22Rv1 (cell line): Measurements from ENCODE around the gene NARF.
"Not testable (repeated sequence)": the region's sequence is repeated elsewhere in the genome, so short reads cannot be mapped to it uniquely, and the experiment has no call there.

Experiments used
- ZFX ChIP-seq: fragments of 450-650 bp; IDR thresholded peaks from 2 replicates; pipeline ENCODE4 v1.6.1; 2017; ENCODE audit warnings: antibody characterized with exemption, borderline replicate concordance
- TF ChIP-seq, protein P1 (sequence below): fragments of 450-650 bp; IDR thresholded peaks from 2 replicates; pipeline ENCODE4 v1.5.1; 2017; ENCODE audit warnings: mild to moderate bottlenecking

DNA sequence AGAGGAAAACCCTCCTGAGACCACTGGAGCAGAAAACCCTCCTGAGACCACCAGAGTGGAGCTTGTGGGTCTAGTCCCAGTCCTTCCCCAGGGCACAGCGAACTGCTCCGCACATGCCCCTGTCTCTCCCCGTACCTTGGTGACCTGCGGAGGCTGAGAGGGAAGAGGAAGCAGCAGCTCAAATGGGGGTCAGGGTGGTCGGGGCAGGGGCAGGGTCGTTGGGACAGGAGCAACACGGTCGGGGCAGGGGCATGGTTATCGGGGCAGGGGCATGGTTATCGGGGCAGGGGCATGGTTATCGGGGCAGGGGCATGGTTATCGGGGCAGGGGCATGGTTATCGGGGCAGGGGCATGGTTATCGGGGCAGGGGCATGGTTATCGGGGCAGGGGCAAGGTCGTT, 46.5 kb upstream of the NARF start:
- TF ChIP-seq, protein P1, sequence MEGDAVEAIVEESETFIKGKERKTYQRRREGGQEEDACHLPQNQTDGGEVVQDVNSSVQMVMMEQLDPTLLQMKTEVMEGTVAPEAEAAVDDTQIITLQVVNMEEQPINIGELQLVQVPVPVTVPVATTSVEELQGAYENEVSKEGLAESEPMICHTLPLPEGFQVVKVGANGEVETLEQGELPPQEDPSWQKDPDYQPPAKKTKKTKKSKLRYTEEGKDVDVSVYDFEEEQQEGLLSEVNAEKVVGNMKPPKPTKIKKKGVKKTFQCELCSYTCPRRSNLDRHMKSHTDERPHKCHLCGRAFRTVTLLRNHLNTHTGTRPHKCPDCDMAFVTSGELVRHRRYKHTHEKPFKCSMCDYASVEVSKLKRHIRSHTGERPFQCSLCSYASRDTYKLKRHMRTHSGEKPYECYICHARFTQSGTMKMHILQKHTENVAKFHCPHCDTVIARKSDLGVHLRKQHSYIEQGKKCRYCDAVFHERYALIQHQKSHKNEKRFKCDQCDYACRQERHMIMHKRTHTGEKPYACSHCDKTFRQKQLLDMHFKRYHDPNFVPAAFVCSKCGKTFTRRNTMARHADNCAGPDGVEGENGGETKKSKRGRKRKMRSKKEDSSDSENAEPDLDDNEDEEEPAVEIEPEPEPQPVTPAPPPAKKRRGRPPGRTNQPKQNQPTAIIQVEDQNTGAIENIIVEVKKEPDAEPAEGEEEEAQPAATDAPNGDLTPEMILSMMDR: not testable (repeated sequence)
- not testable (repeated sequence) for TF ChIP-seq ZFX
